ENCODE results near the gene NTN5.

Gene NTN5

DNA sequence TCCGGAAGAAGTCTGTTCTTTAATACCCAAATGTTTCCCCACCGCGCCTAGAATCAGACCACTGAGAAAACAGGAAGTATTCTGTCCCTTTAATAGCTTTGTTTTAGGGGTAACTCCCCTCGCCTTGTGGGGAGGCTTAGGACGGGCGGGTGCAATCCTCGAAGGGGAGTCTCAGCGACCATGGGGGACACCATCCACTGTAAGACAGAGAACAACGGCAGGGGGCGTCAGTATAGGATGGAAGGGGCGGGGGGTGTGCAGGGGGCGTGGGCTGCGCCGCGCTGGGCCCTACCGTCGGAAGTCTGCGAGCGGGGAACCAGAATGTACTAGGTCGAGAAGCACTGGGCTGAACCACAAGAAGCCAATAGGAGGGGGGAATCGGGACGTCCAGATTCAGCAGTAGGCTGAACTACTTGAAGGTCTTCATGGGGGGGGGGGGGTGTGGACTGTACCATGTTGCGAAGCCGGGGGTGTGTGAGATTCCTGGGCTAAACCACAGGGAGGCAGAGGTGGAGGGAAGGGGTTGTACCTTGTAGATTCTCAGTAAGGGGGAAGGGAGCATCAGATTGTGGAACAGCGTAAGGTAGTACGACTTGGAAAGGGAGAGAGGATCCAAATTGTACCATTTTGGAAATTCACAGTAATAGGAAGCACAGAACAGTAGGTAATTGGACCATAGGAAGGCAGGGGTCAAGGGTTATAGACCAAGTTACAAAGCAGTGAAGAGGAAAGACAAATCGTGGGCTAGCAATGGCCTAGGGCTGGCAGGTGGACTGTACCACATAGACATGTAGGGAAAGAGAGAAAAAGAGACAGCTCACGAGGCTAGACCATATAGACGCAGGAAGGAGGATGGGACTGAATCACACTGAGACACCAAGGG, 34.6 kb downstream of the NTN5 start:
- Histone ChIP-seq H2BK5ac (ENCODE audit: low read length) (peak overlapping the region; percentile 76), H3K4ac (ENCODE audit: low read depth, low read length) (no peak overlapping the region), H4K5ac (ENCODE audit: low read length) (peak overlapping the region; percentile 71), H3K4me2 (ENCODE audit: low read length) (peak overlapping the region; percentile 59), H3K4me3 (ENCODE audit: low read length) (no peak overlapping the region), H3K18ac (ENCODE audit: low read length) (no peak overlapping the region), H3K79me2 (ENCODE audit: control insufficient read depth, insufficient read depth, low read length) (no peaks in the 10 kb centered on the region), H4K8ac (ENCODE audit: low read depth, low read length) (no peak overlapping the region), H3K4me1 (ENCODE audit: control insufficient read depth, low read depth, low read length) (peaks cover 10% of the 10 kb centered on the region), H3K9ac (ENCODE audit: low read length) (peak overlapping the region; percentile 34), H2BK15ac (replicated peaks; ENCODE audit: low read depth) (no peak overlapping the region), H2AK5ac (ENCODE audit: low read length) (peak overlapping the region; percentile 93), H3K27me3 (ENCODE audit: insufficient read depth, low read length, poor library complexity) (peaks cover 9% of the 10 kb centered on the region), H3K27ac (ENCODE audit: low read depth, low read length) (no peak overlapping the region), H3K23ac (ENCODE audit: low read length) (no peak overlapping the region), H3K79me1 (ENCODE audit: low read length) (no peaks in the 10 kb centered on the region), H3K56ac (ENCODE audit: low read length) (peak overlapping the region; percentile 66), H3K36me3 (ENCODE audit: control insufficient read depth, insufficient read depth, low read length) (no peaks in the 10 kb centered on the region), H2BK120ac (ENCODE audit: low read depth, low read length) (no peak overlapping the region)
- DNase-seq = peak; percentile 96
- WGBS (ENCODE audit: extremely low coverage, insufficient coverage, low lambda C conversion rate) = no CpG with 5 or more reads among the region's 29 CpGs

- Histone ChIP-seq H3K79me1 (ENCODE audit: low read length) (no peaks in the 10 kb centered on the region), H4K5ac (ENCODE audit: low read length) (no peak overlapping the region), H3K36me3 (ENCODE audit: control insufficient read depth, insufficient read depth, low read length) (no peaks in the 10 kb centered on the region), H3K27me3 (ENCODE audit: insufficient read depth, low read length, poor library complexity) (peaks cover 9% of the 10 kb centered on the region), H3K23ac (ENCODE audit: low read length) (no peak overlapping the region), H3K4me2 (ENCODE audit: low read length) (peak overlapping the region; percentile 59), H4K8ac (ENCODE audit: low read depth, low read length) (no peak overlapping the region), H2BK120ac (ENCODE audit: low read depth, low read length) (no peak overlapping the region), H3K56ac (ENCODE audit: low read length) (peak overlapping the region; percentile 66), H3K18ac (ENCODE audit: low read length) (no peak overlapping the region), H2AK5ac (ENCODE audit: low read length) (no peak overlapping the region), H2BK5ac (ENCODE audit: low read length) (no peak overlapping the region), H3K4me3 (ENCODE audit: low read length) (no peak overlapping the region), H3K79me2 (ENCODE audit: control insufficient read depth, insufficient read depth, low read length) (no peaks in the 10 kb centered on the region), H3K27ac (ENCODE audit: low read depth, low read length) (no peak overlapping the region), H3K4ac (ENCODE audit: low read depth, low read length) (no peak overlapping the region), H3K9ac (ENCODE audit: low read length) (peak overlapping the region; percentile 31), H3K4me1 (ENCODE audit: control insufficient read depth, low read depth, low read length) (peaks cover 10% of the 10 kb centered on the region), H2BK15ac (replicated peaks; ENCODE audit: low read depth) (no peak overlapping the region)
- WGBS (ENCODE audit: extremely low coverage, insufficient coverage, low lambda C conversion rate) = no CpG with 5 or more reads among the region's 38 CpGs
- peak; percentile 98 for DNase-seq
Measured at GRCh38 chr19:48637449-48637947, 35.3 kb downstream of the NTN5 start.

DNA sequence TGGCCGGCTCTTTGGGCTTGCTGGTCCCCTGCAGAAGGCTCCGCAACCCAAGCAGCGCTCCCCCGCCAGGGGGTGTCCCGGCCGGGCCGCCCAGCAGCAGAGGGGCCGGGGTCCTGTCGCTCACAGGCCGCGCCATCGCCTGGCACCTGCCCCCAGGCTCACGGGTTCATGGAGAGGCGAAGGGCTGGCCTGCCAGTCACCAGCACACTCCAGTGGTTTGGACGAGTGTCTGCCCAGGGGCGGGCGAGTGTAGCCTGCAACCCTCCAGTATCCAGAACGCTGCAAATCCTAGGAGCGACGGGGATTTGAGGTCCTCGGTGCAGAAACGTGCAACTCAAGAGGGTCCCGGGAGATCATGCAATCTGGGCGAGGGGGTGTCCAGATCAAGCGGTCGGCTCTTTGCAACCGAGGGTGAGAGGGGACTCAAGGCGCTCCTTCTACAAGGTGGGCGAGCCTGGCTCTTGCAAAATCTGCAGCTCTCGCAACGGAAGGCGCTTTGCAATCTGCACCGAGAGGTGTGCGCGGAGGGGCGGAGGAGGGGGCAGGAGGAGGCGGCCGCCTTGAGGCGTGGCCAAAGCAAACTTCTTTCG, 35.9 kb downstream of the NTN5 start, which contains the start of gene DBP:
DBP (minus strand) TSS at position 521 of the 590 bp plus-strand sequence; CDS start at position 136, 385 bp downstream.
- no peaks in the 10 kb centered on the region for H3K36me3 ChIP-seq (ENCODE audit: control insufficient read depth, insufficient read depth, low read length)
- peak within 1 kb of the TSS; percentile 66 for H3K56ac ChIP-seq (ENCODE audit: low read length)
- peaks cover 10% of the 10 kb centered on the region for H3K4me1 ChIP-seq (ENCODE audit: control insufficient read depth, low read depth, low read length)
- no peak within 1 kb of the TSS for H3K27ac ChIP-seq (ENCODE audit: low read depth, low read length)
- no peak within 1 kb of the TSS for H3K4ac ChIP-seq (ENCODE audit: low read depth, low read length)
- no peak within 1 kb of the TSS for H2BK5ac ChIP-seq (ENCODE audit: low read length)
- no peak within 1 kb of the TSS for H3K4me3 ChIP-seq (ENCODE audit: low read length)
- H4K8ac ChIP-seq (ENCODE audit: low read depth, low read length) = no peak within 1 kb of the TSS
- no peaks in the 10 kb centered on the region for H3K79me1 ChIP-seq (ENCODE audit: low read length)
- WGBS (ENCODE audit: extremely low coverage, insufficient coverage, low lambda C conversion rate) = no CpG with 5 or more reads among the region's 40 CpGs
- no peak within 1 kb of the TSS for H2BK15ac ChIP-seq (replicated peaks; ENCODE audit: low read depth)
- no peak for DNase-seq
- H4K5ac ChIP-seq (ENCODE audit: low read length) = no peak within 1 kb of the TSS
- no peak within 1 kb of the TSS for H3K23ac ChIP-seq (ENCODE audit: low read length)
- no peak within 1 kb of the TSS for H2AK5ac ChIP-seq (ENCODE audit: low read length)
- no peak within 1 kb of the TSS for H2BK120ac ChIP-seq (ENCODE audit: low read depth, low read length)
- no peak within 1 kb of the TSS for H3K18ac ChIP-seq (ENCODE audit: low read length)
- peak within 1 kb of the TSS; percentile 59 for H3K4me2 ChIP-seq (ENCODE audit: low read length)
- peaks cover 9% of the 10 kb centered on the region for H3K27me3 ChIP-seq (ENCODE audit: insufficient read depth, low read length, poor library complexity)
- peak within 1 kb of the TSS; percentile 31 for H3K9ac ChIP-seq (ENCODE audit: low read length)
- no peaks in the 10 kb centered on the region for H3K79me2 ChIP-seq (ENCODE audit: control insufficient read depth, insufficient read depth, low read length)

GRCh38 chr19:48635966-48636858, 36.6 kb downstream of the NTN5 start:
- Histone ChIP-seq H3K36me3 (ENCODE audit: control insufficient read depth, insufficient read depth, low read length) (no peaks in the 10 kb centered on the region), H3K4ac (ENCODE audit: low read depth, low read length) (no peak overlapping the region), H2BK15ac (replicated peaks; ENCODE audit: low read depth) (no peak overlapping the region), H3K27me3 (ENCODE audit: insufficient read depth, low read length, poor library complexity) (peaks cover 9% of the 10 kb centered on the region), H3K27ac (ENCODE audit: low read depth, low read length) (no peak overlapping the region), H3K4me3 (ENCODE audit: low read length) (no peak overlapping the region), H4K5ac (ENCODE audit: low read length) (no peak overlapping the region), H3K9ac (ENCODE audit: low read length) (peak overlapping the region; percentile 64), H3K18ac (ENCODE audit: low read length) (peak overlapping the region; percentile 56), H3K79me1 (ENCODE audit: low read length) (no peaks in the 10 kb centered on the region), H2AK5ac (ENCODE audit: low read length) (no peak overlapping the region), H3K23ac (ENCODE audit: low read length) (no peak overlapping the region), H3K4me2 (ENCODE audit: low read length) (peak overlapping the region; percentile 67), H3K56ac (ENCODE audit: low read length) (peak overlapping the region; percentile 79), H2BK5ac (ENCODE audit: low read length) (no peak overlapping the region), H2BK120ac (ENCODE audit: low read depth, low read length) (no peak overlapping the region), H4K8ac (ENCODE audit: low read depth, low read length) (no peak overlapping the region), H3K79me2 (ENCODE audit: control insufficient read depth, insufficient read depth, low read length) (no peaks in the 10 kb centered on the region), H3K4me1 (ENCODE audit: control insufficient read depth, low read depth, low read length) (peaks cover 10% of the 10 kb centered on the region)
- DNase-seq = no peak
- no CpG with 5 or more reads among the region's 35 CpGs for WGBS (ENCODE audit: extremely low coverage, insufficient coverage, low lambda C conversion rate)

- Histone ChIP-seq H3K23ac (ENCODE audit: low read length) (no peak overlapping the region), H3K36me3 (ENCODE audit: control insufficient read depth, insufficient read depth, low read length) (no peaks in the 10 kb centered on the region), H2BK5ac (ENCODE audit: low read length) (no peak overlapping the region), H3K4me2 (ENCODE audit: low read length) (peak overlapping the region; percentile 67), H3K79me1 (ENCODE audit: low read length) (no peaks in the 10 kb centered on the region), H2AK5ac (ENCODE audit: low read length) (no peak overlapping the region), H3K18ac (ENCODE audit: low read length) (peak overlapping the region; percentile 56), H3K9ac (ENCODE audit: low read length) (peak overlapping the region; percentile 64), H4K5ac (ENCODE audit: low read length) (no peak overlapping the region), H3K79me2 (ENCODE audit: control insufficient read depth, insufficient read depth, low read length) (no peaks in the 10 kb centered on the region), H3K27ac (ENCODE audit: low read depth, low read length) (no peak overlapping the region), H2BK120ac (ENCODE audit: low read depth, low read length) (no peak overlapping the region), H3K27me3 (ENCODE audit: insufficient read depth, low read length, poor library complexity) (peaks cover 9% of the 10 kb centered on the region), H3K56ac (ENCODE audit: low read length) (peak overlapping the region; percentile 79), H3K4me1 (ENCODE audit: control insufficient read depth, low read depth, low read length) (peaks cover 13% of the 10 kb centered on the region), H3K4ac (ENCODE audit: low read depth, low read length) (no peak overlapping the region), H2BK15ac (replicated peaks; ENCODE audit: low read depth) (no peak overlapping the region), H4K8ac (ENCODE audit: low read depth, low read length) (no peak overlapping the region), H3K4me3 (ENCODE audit: low read length) (no peak overlapping the region)
- no peak for DNase-seq
- WGBS (ENCODE audit: extremely low coverage, insufficient coverage, low lambda C conversion rate) = no CpG with 5 or more reads among the region's 67 CpGs
Measured at GRCh38 chr19:48635263-48635965, 37.4 kb downstream of the NTN5 start.
